Lung (tissue), 12 donors: ENCODE measurements around the gene MARCHF9. TPM values are rescaled to one million over a fixed set of nuclear protein-coding genes. Genes with fewer than 3 reads are reported as not detected.

Experiments
- ATAC-seq: fragments of 200-7000 bp; cut with Tn5 transposase; one replicate; pipeline ENCODE4 v1.9.1; 2020; ENCODE audit warnings: moderate number of reproducible peaks; ENCODE audit not compliant: insufficient read depth, low FRiP score
- DNase-seq, 3 donors: peaks; one replicate each; pipeline ENCODE4 v3.0.0-alpha.2; 2013 to 2017
- H3K27ac ChIP-seq, 2 donors: one replicate each; pipeline ENCODE4 v1.5.1; 2013; ENCODE audit warnings: mild to moderate bottlenecking in 2 of 2, moderate library complexity in 2 of 2, control low read depth in 1 of 2, inconsistent platforms in 1 of 2, low read depth in 1 of 2, low read length in 1 of 2
- H3K27me3 ChIP-seq, 3 donors: one replicate each; pipeline ENCODE4 v1.5.1; 2013; ENCODE audit warnings: low read length in 2 of 3; ENCODE audit not compliant: control insufficient read depth in 3 of 3, insufficient read depth in 3 of 3
- H3K36me3 ChIP-seq, 4 donors: one replicate each; pipeline ENCODE4 v1.5.1; 2013; ENCODE audit warnings: low read length in 4 of 4, mild to moderate bottlenecking in 1 of 4, moderate library complexity in 1 of 4; ENCODE audit not compliant: control insufficient read depth in 4 of 4, insufficient read depth in 4 of 4
- H3K4me1 ChIP-seq, 5 donors: one replicate each; pipeline ENCODE4 v1.5.1; 2013; ENCODE audit warnings: low read length in 5 of 5, mild to moderate bottlenecking in 2 of 5, moderate library complexity in 1 of 5; ENCODE audit not compliant: control insufficient read depth in 5 of 5, insufficient read depth in 5 of 5
- H3K4me3 ChIP-seq: one replicate; pipeline ENCODE4 v1.5.1; 2013; ENCODE audit warnings: mild to moderate bottlenecking, control low read depth, moderate library complexity
- H3K9ac ChIP-seq, 2 donors: one replicate each; pipeline ENCODE4 v1.5.1; 2013; ENCODE audit warnings: low read length in 2 of 2, control low read depth in 1 of 2; ENCODE audit not compliant: insufficient read depth in 1 of 2
- H3K9me3 ChIP-seq, 4 donors: one replicate each; pipeline ENCODE4 v1.5.1; 2013; ENCODE audit warnings: low read length in 3 of 4, mild to moderate bottlenecking in 1 of 4, moderate library complexity in 1 of 4; ENCODE audit not compliant: control insufficient read depth in 4 of 4, insufficient read depth in 3 of 4
- CTCF ChIP-seq: IDR thresholded peaks from 2 replicates; pipeline ENCODE4 v1.5.1; 2012; ENCODE audit warnings: mild to moderate bottlenecking; ENCODE audit errors: control extremely low read depth, extremely low read depth
- WGBS, 2 donors: extraction: QIAGEN DNeasy Blood & Tissue Kit; methylation state at CpG; one replicate each; pipeline ENCODE4 v1.1.7; 2013; 5-methylcytosine and 5-hydroxymethylcytosine counted together
- polyA plus RNA-seq, 2 donors: library from polyadenylated mRNA; stranded (reverse); fragments of 200-250 nt; gene quantifications; one replicate each; pipeline ENCODE4 v1.2.1, GENCODE V29; 2013
- total RNA-seq, 2 donors: library from RNA; depleted of rRNA in 1 of 2; stranded (reverse); fragments of >200 nt in 1 of 2; gene quantifications; one replicate each; pipeline ENCODE4 v1.2.1, GENCODE V29; 2014 to 2021
- donor health status: control.
- donor health status: control.
- donor health status: Bipolar disorder and iron deficiency.
- donor health status: healthy.
- donor health status: DM: yes; HTN: yes; CAD: no.

The MARCHF9 gene
- total and polyA plus RNA-seq, 4 donors, result 12.1 to 31.1 (median 18.5) TPM

DNA sequence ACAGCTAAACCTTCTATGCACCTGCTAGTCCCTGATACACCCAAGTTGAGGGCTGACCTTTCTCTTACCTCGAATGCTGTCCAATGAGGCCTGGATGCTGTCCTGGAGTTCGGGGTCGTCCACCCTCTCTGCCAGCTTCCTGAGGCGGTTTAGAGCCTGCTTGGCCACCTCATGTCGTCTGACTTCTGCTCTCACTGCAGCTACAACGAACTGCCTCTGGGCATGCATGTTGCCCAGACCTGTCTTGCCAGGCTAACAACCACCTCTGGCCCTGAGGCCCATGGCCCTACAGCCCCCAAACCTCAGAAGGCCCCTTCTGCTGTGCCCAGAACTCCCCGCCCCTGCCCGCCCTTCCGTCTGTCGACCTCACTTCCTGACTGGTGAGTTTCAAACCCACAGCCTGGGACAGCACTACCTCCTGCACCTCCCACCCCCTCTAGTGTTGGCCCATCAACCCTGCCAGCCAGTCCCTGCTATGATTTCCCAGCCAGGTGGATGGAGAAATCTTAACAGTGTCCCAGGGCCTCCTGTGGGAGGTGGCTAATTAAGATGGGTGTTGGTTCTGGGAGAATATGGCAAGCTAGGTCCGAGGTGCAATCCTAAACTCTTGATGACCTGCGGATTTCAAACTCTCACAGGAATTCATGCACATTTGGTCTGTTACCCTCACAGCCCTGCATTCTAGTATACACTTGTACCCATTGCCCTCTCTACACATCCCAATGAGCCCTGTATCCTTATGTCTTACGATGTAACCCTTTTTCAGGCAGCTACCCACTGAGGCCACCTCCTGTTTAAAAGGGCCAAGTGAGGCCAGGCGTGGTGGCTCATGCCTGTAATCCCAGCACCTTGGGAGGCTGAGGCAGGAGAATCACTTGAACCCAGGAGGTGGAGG is 12.8 kb upstream of the MARCHF9 start:
- no peak overlapping the region for H3K9ac ChIP-seq
- DNase-seq (no peak), ATAC-seq (no peak)
- peaks cover 0 to 46% (median 39%) of the 10 kb centered on the region in 3 donors for H3K27me3 ChIP-seq
- H3K9me3 ChIP-seq, result no peaks in the 10 kb centered on the region
- peaks cover under 1 to 10% (median 2%) of the 10 kb centered on the region in 4 donors for H3K36me3 ChIP-seq
- peak; percentile 13 for TF ChIP-seq CTCF
- H3K4me1 ChIP-seq, result peaks cover 4 to 15% (median 6%) of the 10 kb centered on the region in 5 donors
- H3K4me3 ChIP-seq, result no peak overlapping the region
- WGBS, 2 donors, result 29 to 43% methylated on average over 14 of the region's 14 CpGs
- no peak overlapping the region for H3K27ac ChIP-seq

DNA sequence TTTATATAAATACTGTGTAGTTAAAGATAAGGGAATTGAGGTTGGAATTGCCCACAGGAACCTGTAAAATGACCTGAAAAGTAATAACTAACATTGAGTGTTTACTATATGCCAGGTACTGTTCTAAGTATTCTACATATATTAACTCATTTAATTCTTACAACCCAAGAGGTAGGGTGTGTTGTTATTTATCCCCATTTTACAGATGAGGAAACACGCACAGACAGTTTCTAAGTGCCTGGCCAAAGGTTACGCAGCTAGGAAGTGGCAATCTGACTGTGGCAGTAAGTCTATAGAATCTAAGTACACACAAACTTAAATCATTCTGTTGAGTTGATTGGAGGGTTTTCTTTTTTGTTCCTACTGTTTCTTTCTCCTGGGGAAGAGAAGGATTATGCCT is 11.1 kb upstream of the MARCHF9 start:
- H3K27me3 ChIP-seq, result peaks cover 0 to 38% (median 35%) of the 10 kb centered on the region in 3 donors
- H3K27ac ChIP-seq, result no peak overlapping the region
- 78 to 90% methylated on average over 2 of the region's 2 CpGs for WGBS, 2 donors
- H3K36me3 ChIP-seq, result peaks cover 4 to 19% (median 10%) of the 10 kb centered on the region in 4 donors
- H3K9ac ChIP-seq, result no peak overlapping the region
- no peak overlapping the region for H3K4me3 ChIP-seq
- H3K9me3 ChIP-seq, result no peaks in the 10 kb centered on the region
- ATAC-seq (no peak), DNase-seq (no peak)
- TF ChIP-seq CTCF, result no peak
- H3K4me1 ChIP-seq, result peaks cover 0 to 12% (median 4%) of the 10 kb centered on the region in 5 donors

- Histone ChIP-seq H3K4me1 (peaks cover 0 to 12% (median 4%) of the 10 kb centered on the region in 5 donors), H3K9me3 (no peaks in the 10 kb centered on the region), H3K27me3 (peaks cover 0 to 33% (median 30%) of the 10 kb centered on the region in 3 donors), H3K4me3 (peak overlapping the region; percentile 20), H3K27ac (peak overlapping the region; percentile 93 to 97), H3K9ac (peak overlapping the region in 1 of 2 donors; percentile 91), H3K36me3 (peaks cover 9 to 24% (median 12%) of the 10 kb centered on the region in 4 donors)
- ATAC-seq (peak; percentile 56), DNase-seq (no peak)
- WGBS, 2 donors, result 6 to 9% methylated on average over 21 of the region's 21 CpGs
- TF ChIP-seq CTCF, result no peak
These were observed 10.6 kb upstream of the MARCHF9 start for GRCh38 chr12:57744194-57744776.
